Activated effector memory CD4-positive, alpha-beta T cell treated with Interleukin-2 at 50 U/mL for 16 hours (primary cell): ENCODE results near the gene ADRB2.

Source experiments
- DNase-seq: peaks from one replicate; pipeline ENCODE4 v3.0.0-alpha.2; 2020

ADRB2 gene

GRCh38 chr5:148805326-148806290 is 20.8 kb upstream of the ADRB2 start:
- no peak for DNase-seq

GRCh38 chr5:148806520-148806931 is 19.9 kb upstream of the ADRB2 start:
- DNase-seq = no peak

GRCh38 chr5:148807851-148808250 is 18.6 kb upstream of the ADRB2 start:
- no peak for DNase-seq

- DNase-seq = no peak
These were observed 17.4 kb upstream of the ADRB2 start for GRCh38 chr5:148808864-148809642.

GRCh38 chr5:148809781-148810524 is 16.5 kb upstream of the ADRB2 start:
- DNase-seq = no peak

GRCh38 chr5:148810823-148811222 is 15.6 kb upstream of the ADRB2 start:
- DNase-seq = no peak

- no peak for DNase-seq
These were observed 14.7 kb upstream of the ADRB2 start for GRCh38 chr5:148811756-148812155.

- no peak for DNase-seq
These were observed 11.3 kb upstream of the ADRB2 start for GRCh38 chr5:148815086-148815485.

- DNase-seq = no peak
These were observed 10.8 kb upstream of the ADRB2 start for GRCh38 chr5:148815578-148815977.

GRCh38 chr5:148816357-148816756 is 10.1 kb upstream of the ADRB2 start:
- DNase-seq = no peak

- no peak for DNase-seq
These were observed 9.6 kb upstream of the ADRB2 start for GRCh38 chr5:148816782-148817181.

GRCh38 chr5:148817606-148818005 is 8.8 kb upstream of the ADRB2 start:
- no peak for DNase-seq

- DNase-seq = no peak
These were observed 5.7 kb upstream of the ADRB2 start for GRCh38 chr5:148820461-148821395.

- DNase-seq = no peak
These were observed 2.5 kb upstream of the ADRB2 start for GRCh38 chr5:148823871-148824270.

- DNase-seq = no peak
These were observed 727 bp upstream of the ADRB2 start for GRCh38 chr5:148825716-148826052.

GRCh38 chr5:148826739-148827070 is 294 bp downstream of the ADRB2 start:
- no peak for DNase-seq

GRCh38 chr5:148827723-148828122 is 1.3 kb downstream of the ADRB2 start:
- no peak for DNase-seq

GRCh38 chr5:148828511-148829247 is 2.3 kb downstream of the ADRB2 start:
- no peak for DNase-seq

- no peak for DNase-seq
These were observed 2.8 kb downstream of the ADRB2 start for GRCh38 chr5:148829248-148829594.

- no peak for DNase-seq
These were observed 3.3 kb downstream of the ADRB2 start for GRCh38 chr5:148829734-148830133.

- no peak for DNase-seq
These were observed 3.8 kb downstream of the ADRB2 start for GRCh38 chr5:148830211-148830610.
